ENCODE data around the gene ARHGDIB.

The ARHGDIB gene

DNA sequence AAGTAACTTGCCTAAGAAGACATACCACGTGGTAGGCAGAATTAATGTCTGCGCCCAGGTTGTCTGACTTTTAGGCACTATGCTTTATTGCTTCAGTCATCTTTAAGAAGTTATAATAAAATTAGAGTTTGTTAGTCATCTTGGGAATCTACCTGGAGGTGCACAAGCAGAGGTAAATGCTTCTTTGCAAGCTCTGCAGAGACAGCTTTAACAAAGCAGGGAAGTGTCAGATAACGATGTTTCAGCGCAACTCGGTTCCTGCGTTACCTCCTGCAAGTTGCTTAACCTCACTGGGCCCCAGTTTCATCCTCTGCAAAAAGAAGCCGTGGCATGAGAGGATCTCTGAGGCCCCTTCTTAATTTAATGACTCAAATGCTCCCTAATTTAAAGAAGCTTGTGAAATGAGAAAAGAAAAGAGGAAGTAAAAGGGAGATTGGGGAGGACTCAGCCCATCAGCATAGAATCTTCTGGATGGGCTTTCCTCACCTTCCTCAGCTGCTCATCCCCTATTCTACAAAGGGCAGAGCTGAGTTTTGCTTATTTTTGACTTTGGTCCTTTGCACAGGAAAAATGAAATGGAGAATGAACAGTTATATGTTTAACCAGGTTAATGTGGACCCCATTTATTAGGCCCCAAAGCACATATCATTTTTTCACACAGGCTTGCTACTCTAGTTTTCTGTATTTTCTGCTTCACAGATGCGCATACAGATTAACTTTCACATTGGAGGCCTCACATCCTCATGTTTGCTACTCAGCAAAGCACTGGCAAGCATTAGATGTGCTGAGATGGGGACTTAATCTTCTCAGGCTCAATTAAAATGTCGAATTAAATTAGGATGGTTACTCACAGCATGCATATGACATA, 5.1 kb downstream of the ARHGDIB start:
- peak; percentile 22 for DNase-seq (ENCODE audit: low spot score)

GRCh38 chr12:14954269-14954668, 7.1 kb downstream of the ARHGDIB start:
- no peak for DNase-seq (ENCODE audit: low spot score)

DNA sequence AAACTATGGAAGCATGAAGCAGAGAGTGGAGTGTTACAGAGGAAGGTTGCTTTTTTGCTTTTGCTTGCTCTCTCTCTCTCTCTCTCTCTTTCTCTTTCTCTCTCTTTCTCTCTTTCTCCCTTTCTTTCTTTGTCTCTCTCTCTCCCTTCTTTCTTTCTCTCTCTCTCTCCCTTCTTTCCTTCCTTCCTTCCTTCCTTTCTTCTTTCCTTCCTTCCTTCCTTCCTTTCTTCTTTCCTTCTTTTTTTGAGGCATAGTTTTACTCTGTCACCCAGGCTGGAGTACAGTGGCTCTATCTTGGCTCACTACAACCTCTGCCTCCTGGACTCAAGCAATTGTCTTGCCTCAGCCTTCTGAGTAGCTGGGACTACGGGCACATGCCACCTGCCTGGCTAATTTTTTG, 7.6 kb downstream of the ARHGDIB start:
- no peak for DNase-seq (ENCODE audit: low spot score)

GRCh38 chr12:14952299-14952921, 9.0 kb downstream of the ARHGDIB start:
- no peak for DNase-seq (ENCODE audit: low spot score)

GRCh38 chr12:14951851-14952250, 9.6 kb downstream of the ARHGDIB start:
- no peak for DNase-seq (ENCODE audit: low spot score)

- DNase-seq (ENCODE audit: low spot score) = no peak
Observed at GRCh38 chr12:14950982-14951746, 10.2 kb downstream of the ARHGDIB start.

GRCh38 chr12:14950421-14950820, 11.0 kb downstream of the ARHGDIB start:
- no peak for DNase-seq (ENCODE audit: low spot score)

- DNase-seq (ENCODE audit: low spot score) = no peak
Observed at GRCh38 chr12:14949631-14950030, 11.8 kb downstream of the ARHGDIB start.

GRCh38 chr12:14948672-14949071, 12.7 kb downstream of the ARHGDIB start:
- DNase-seq (ENCODE audit: low spot score) = peak; percentile 44

DNA sequence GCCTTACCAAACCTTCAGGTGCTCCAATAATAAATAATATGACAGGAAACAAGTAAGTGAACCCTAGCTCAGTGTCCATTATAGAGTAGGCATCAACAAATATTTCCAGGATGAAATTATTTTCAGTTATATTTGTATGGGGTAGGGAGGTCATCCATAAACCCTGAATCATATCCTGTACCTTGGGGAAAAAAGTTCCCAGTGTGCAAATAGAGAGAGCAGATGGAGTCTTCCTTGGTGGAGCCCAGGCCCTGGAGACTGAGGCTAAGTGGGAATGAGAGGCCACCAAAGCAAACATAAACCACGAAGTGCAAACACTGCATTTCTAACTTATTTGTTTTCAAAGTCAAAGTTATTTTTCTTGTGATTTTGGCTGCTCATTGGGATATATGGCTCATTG, 14.5 kb downstream of the ARHGDIB start:
- no peak for DNase-seq (ENCODE audit: low spot score)

DNA sequence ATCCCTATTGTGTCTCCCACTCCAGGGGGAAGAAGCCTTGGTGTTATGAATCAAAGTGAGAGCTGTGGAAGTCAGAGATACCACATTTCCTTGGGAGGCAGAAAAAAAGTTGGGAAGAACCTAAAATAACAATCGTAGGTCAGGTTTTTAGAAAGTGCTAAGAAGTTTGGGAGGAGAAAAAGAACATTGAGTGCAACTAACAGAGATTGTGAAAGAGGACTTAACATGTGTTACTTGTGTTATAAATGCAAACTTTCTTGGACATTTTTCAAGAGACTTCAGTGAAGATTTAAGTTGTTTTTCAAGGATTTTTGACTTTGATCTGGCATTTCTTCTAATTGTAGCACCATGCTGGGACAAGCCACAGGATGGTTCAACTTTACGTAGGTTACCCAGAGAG, 15.2 kb downstream of the ARHGDIB start:
- no peak for DNase-seq (ENCODE audit: low spot score)

DNA sequence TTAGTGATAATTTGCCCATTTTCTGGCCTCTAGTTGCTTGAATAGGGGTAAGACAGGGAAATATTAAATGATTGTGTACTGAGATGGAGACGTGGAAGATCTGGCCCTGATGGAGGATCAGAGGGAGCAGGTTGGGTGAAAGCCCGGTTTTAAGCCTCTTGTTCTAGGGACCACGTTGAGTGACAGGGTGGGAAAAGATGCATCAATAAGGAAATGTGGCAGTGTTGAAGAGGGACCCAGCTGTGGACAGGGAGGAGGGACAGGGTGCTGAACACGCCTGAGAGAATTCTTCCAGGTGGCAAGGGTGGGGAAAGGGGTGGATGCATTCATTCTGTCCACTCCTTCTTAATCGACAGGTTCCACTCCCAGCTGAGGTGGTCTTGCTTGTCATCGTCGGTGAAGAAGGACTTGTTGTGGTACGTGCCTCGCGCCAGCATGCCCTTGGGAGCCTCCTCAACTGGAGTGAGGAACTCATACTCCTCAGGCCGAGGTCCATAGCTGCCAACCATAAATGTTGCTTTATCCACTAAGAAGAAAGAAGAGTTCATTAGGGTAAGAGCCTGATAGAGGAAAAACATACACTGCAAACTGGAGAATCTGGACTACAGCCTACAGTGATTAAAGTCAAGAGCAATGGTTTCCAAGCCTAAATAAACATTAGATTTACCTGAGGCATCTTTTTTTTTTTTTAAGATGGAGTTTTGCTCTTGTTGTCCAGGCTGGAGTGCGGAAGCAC, 19.0 kb downstream of the ARHGDIB start:
- DNase-seq (ENCODE audit: low spot score) = no peak

GRCh38 chr12:14941369-14941768, 20.0 kb downstream of the ARHGDIB start:
- no peak for DNase-seq (ENCODE audit: low spot score)

GRCh38 chr12:14938301-14938700, 23.1 kb downstream of the ARHGDIB start, which contains the start of gene ERP27:
Gene ERP27, minus strand, starts transcription at chr12:14938537. Its CDS starts 29 bp downstream, at chr12:14938508.
- DNase-seq (ENCODE audit: low spot score) = no peak

GRCh38 chr12:14937689-14938088, 23.7 kb downstream of the ARHGDIB start:
- DNase-seq (ENCODE audit: low spot score) = no peak

DNA sequence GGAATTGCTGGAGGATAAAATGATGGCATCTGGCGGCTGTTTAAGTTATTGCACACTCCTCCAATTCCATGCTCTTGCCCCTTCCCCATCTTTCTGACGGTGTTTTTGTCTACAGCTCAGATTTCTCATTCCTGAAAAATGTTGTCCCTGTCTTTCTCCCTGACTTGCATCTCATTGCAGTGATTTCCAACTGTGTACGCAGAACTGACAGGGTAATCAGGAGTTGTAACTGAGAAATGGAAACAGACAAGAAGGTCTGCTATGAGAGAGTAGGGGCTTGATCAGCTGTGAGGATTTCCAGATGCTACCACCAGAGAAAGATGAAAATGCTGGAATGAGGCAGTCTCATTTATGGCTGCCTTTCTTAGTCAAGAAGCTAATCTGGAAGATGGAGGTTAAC, 24.4 kb downstream of the ARHGDIB start:
- no peak for DNase-seq (ENCODE audit: low spot score)

DNA sequence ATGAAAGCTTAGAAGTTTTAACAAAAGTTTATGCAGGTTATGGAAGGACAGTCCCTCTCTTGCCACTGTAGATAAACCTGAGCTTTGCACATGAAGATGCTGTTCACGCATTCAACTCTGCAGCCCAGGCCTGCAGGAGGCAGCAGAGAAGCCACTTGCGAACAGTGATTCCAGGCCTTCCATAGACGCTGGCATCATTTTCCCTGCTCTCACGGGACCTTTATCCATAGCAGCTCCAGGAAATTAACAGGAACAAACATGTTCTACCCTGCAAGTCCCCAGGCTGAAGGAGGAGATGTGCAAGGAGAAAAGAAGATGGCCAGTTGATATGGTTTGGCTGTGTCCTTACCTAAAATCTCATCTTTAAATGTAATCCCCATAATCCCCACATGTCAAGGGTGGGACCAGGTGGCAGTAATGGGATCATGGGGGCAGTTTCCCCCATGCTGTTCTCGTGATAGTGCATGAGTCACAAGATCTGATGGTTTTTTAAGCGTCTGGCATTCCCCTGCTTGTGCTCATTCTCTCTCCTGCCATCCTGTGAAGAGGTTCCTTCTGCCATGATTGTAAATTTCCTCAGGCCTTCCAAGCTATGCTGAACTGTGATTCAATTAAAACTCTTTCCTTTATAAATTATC, 25.1 kb downstream of the ARHGDIB start:
- DNase-seq (ENCODE audit: low spot score) = no peak

DNA sequence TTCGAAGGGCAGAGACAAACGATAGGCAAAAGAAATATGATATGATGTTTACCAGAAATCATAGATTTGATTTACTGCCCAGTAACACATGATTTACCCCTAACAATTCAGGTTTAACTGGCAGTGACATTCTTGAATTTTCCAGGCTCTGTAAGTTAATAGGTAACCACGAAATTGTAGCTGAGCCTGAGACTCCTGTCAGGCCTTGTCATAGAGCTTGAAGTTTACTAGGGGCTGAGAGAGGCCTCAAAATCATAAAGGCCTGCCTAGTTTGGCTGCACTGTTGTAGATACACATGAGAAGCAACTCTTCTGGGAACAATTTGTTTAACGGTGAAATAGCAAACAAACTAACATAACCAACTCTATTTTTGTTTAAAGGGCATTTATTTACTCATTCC, 26.4 kb downstream of the ARHGDIB start:
- no peak for DNase-seq (ENCODE audit: low spot score)

DNA sequence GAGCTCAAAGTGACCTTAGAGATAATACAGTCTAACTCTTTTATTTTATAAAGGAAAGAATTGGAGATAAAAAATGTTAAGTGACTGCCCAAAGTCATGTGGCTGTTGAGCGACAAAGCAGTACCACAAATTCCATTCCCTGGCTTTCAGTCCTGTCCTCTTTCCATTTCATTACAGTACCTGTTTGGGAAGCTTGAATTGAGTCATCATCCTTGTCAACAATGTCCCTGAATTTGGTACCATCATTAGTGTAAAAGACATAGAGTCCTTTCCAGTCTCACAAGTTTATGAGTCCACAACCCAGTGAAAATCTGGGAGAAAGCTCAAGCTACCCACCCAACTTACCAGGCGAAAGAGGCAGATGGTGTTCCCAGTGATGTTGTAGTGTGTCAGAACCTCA, 26.9 kb downstream of the ARHGDIB start:
- no peak for DNase-seq (ENCODE audit: low spot score)

GRCh38 chr12:14931791-14932560, 29.4 kb downstream of the ARHGDIB start:
- DNase-seq (ENCODE audit: low spot score) = no peak

DNA sequence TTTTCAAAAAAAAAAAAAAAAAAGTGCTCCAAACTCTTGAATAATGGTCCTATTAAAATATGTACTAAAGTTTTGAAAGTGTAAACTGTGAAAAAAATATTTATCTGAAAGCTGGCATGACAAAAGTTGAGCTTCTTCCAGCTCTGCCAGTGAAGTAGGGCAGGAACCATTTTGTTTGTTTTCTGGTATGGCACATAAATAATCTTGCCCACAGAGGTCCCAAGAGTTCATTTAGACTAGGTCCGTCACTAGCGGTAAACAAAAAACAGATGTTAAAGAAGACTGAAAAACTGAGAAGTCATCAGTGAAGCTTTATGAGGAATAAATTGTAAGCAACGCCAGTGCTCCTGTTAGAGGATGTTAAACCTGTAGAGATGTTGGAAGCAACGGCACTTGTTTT, 30.0 kb downstream of the ARHGDIB start:
- DNase-seq (ENCODE audit: low spot score) = no peak
